Measurements from ENCODE around the gene ATG5. TPM values are rescaled to one million over a fixed set of nuclear protein-coding genes. Genes with fewer than 3 reads are reported as not detected.
A peak's percentile ranks its signal among the peaks of the same experiment; 100 is the strongest.

The ATG5 gene
- total and polyA plus RNA-seq, 9 of the 15 experiments (the other 6 are each of a cell fraction or from before 2014, with no cell fraction given): 29.0 to 80.0 (median 53.2) TPM

- H3K27me3 ChIP-seq (ENCODE audit: control insufficient read depth in 2 of 2, insufficient read depth in 2 of 2, low read length in 2 of 2): peaks cover 7 to 22% of the 10 kb centered on the region in 2 experiments; a peak in 3 of 5 replicates
- FAIRE-seq (no peak), DNase-seq (ENCODE audit: extremely low read depth in 1 of 4, low spot score in 3 of 4) (peak; percentile 74 to 93 (median 88)), ATAC-seq (peak; percentile 99)
- H3K9me3 ChIP-seq (replicated peaks; ENCODE audit: control insufficient read depth, insufficient read depth, low read depth, low read length): no peaks in the 10 kb centered on the region
- H3K79me2 ChIP-seq (ENCODE audit: control insufficient read depth, insufficient read depth, low read length): no peaks in the 10 kb centered on the region
- peak within 1 kb of the TSS; percentile 65 for H3K4me2 ChIP-seq (ENCODE audit: insufficient read depth, low read length)
- no TSS peak for BruUV-seq (replicated peaks)
- peaks cover 0 to 13% of the 10 kb centered on the region in 2 experiments; a peak in 3 of 5 replicates for H3K4me1 ChIP-seq (replicated peaks in 1 of 2; ENCODE audit: control insufficient read depth in 2 of 2, insufficient read depth in 2 of 2, low read length in 2 of 2)
- 16% methylated on average over 37 of the region's 66 CpGs for WGBS (ENCODE audit: insufficient coverage, low coverage, missing lambda C conversion rate)
- H3K27ac ChIP-seq (ENCODE audit: extremely low read depth, low read depth, low read length): no peak within 1 kb of the TSS
- intact Hi-C loops (cut with micrococcal nuclease) (no loop called here), in situ Hi-C loops (cut with MboI) (no loop called here)
- H4K20me1 ChIP-seq (replicated peaks; ENCODE audit: control insufficient read depth, insufficient read depth, low read length): no peaks in the 10 kb centered on the region
- peak within 1 kb of the TSS in 1 of 2 experiments; percentile 61; a peak in 2 of 4 replicates for H3K9ac ChIP-seq (ENCODE audit: insufficient read depth in 1 of 2, low read depth in 2 of 2, low read length in 2 of 2)
- no peaks in the 10 kb centered on the region for H3K36me3 ChIP-seq (ENCODE audit: control insufficient read depth, insufficient read depth, low read length)
- peak within 1 kb of the TSS; percentile 66 for H2AFZ ChIP-seq (ENCODE audit: low read depth, low read length)
- ChIA-PET CTCF (ENCODE audit: low intra/inter-chr PET ratio) (interaction anchor here (0.6 to 2.1 kb wide), 3 partner anchors 21 to 84 kb away, joined by 4 to 5 read pairs (median 5); no protein-coding TSS in a partner anchor), POLR2A (no interaction called here)
- H3K4me3 ChIP-seq: no peak within 1 kb of the TSS; the same call in 1 of the 2 replicates
- no peaks in the 10 kb centered on the region for H3K9me1 ChIP-seq (ENCODE audit: control insufficient read depth, insufficient read depth, low read length)
- TF ChIP-seq GATA2 (CRISPR knock-in tag; IDR thresholded peaks at IDR 0.05) (no peak), MXD1 (CRISPR knock-in tag; IDR thresholded peaks at IDR 0.05; ENCODE audit: borderline replicate concordance, poor library complexity, severe bottlenecking) (no peak), CAMTA2 (CRISPR knock-in tag; conservative IDR thresholded peaks at IDR 0.05) (no peak), MCM2 (IDR thresholded peaks at IDR 0.05; ENCODE audit: low read depth) (no peak), VEZF1 (CRISPR knock-in tag; IDR thresholded peaks at IDR 0.05) (peak; percentile 55), CREB1 (IDR thresholded peaks at IDR 0.05) (peak; percentile 26; the same call in 1 of the 2 replicates), CREB1 (CRISPR knock-in tag; IDR thresholded peaks at IDR 0.05) (no peak), KDM2B (CRISPR knock-in tag; IDR thresholded peaks at IDR 0.05) (no peak), IRF9 (tag; IDR thresholded peaks at IDR 0.05) (no peak), CSDE1 (IDR thresholded peaks at IDR 0.05) (no peak), ZFP1 (CRISPR knock-in tag; IDR thresholded peaks at IDR 0.05) (no peak), KLF13 (tag; IDR thresholded peaks at IDR 0.05; ENCODE audit: borderline replicate concordance, low read depth) (peak; percentile 50)
- TF ChIP-seq, protein P1, sequence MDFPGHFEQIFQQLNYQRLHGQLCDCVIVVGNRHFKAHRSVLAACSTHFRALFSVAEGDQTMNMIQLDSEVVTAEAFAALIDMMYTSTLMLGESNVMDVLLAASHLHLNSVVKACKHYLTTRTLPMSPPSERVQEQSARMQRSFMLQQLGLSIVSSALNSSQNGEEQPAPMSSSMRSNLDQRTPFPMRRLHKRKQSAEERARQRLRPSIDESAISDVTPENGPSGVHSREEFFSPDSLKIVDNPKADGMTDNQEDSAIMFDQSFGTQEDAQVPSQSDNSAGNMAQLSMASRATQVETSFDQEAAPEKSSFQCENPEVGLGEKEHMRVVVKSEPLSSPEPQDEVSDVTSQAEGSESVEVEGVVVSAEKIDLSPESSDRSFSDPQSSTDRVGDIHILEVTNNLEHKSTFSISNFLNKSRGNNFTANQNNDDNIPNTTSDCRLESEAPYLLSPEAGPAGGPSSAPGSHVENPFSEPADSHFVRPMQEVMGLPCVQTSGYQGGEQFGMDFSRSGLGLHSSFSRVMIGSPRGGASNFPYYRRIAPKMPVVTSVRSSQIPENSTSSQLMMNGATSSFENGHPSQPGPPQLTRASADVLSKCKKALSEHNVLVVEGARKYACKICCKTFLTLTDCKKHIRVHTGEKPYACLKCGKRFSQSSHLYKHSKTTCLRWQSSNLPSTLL (IDR thresholded peaks at IDR 0.05): no peak
- TF ChIP-seq, protein P2, sequence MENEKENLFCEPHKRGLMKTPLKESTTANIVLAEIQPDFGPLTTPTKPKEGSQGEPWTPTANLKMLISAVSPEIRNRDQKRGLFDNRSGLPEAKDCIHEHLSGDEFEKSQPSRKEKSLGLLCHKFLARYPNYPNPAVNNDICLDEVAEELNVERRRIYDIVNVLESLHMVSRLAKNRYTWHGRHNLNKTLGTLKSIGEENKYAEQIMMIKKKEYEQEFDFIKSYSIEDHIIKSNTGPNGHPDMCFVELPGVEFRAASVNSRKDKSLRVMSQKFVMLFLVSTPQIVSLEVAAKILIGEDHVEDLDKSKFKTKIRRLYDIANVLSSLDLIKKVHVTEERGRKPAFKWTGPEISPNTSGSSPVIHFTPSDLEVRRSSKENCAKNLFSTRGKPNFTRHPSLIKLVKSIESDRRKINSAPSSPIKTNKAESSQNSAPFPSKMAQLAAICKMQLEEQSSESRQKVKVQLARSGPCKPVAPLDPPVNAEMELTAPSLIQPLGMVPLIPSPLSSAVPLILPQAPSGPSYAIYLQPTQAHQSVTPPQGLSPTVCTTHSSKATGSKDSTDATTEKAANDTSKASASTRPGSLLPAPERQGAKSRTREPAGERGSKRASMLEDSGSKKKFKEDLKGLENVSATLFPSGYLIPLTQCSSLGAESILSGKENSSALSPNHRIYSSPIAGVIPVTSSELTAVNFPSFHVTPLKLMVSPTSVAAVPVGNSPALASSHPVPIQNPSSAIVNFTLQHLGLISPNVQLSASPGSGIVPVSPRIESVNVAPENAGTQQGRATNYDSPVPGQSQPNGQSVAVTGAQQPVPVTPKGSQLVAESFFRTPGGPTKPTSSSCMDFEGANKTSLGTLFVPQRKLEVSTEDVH (IDR thresholded peaks at IDR 0.05; ENCODE audit: low read depth, partially characterized antibody): no peak
Measured at GRCh38 chr6:106360410-106360988, 34.9 kb upstream of the ATG5 start, which contains the start of gene CRYBG1. Gene CRYBG1 (plus strand): TSS chr6:106360717. CDS start chr6:106360909, 192 bp downstream.

Measured in K562 (cell line).